GM18507 (cell line): ENCODE results near the gene ENOX1.

Source experiments
- DNase-seq: peaks from one replicate; pipeline ENCODE4 v3.0.0; 2011; ENCODE audit warnings: low read depth; ENCODE audit not compliant: insufficient read length; ENCODE audit errors: extremely low spot score
- FAIRE-seq: peaks from 2 replicates; lab custom pipeline; 2011; peaks lifted over from hg19 to GRCh38; lab: Jason Lieb, UNC

The ENOX1 gene

DNA sequence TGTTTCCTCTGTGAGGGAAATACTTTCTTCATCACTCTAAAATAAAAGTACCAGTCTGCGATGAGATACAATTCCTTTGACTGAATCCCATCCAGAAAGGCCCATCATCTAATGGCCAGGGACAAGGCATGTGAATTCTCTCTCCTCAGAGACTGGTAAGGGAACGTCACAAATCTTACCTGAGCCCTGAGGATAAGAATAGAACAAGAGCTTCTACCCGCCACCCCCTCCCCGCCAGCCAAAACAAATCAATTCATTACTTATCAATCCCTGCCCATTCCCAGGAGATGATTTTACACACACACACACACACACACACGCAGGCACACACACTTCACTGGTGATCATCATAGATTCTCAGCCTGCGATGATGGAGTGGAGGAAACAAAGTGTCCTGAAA is 564.7 kb downstream of the ENOX1 start:
- no peak for DNase-seq
- no peak for FAIRE-seq

DNA sequence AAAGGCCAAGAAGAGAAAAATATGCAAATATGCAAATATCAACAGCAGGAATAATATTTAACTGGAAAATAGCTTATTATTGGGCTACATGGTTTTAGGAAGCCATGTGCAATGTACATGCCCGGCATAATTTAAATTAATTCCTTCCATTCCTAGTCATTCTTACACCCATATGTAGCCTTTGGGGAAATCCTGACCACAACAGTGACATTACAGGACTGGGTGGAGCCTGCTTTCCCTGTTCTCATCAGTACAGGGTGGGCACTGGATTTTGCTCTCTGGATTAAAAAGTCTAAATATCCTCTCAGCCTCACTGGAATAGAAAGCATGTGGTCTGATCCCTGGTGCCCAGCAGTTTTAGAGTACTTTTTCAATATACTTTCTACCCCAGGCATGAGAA is 565.2 kb downstream of the ENOX1 start:
- FAIRE-seq (no peak), DNase-seq (no peak)

DNA sequence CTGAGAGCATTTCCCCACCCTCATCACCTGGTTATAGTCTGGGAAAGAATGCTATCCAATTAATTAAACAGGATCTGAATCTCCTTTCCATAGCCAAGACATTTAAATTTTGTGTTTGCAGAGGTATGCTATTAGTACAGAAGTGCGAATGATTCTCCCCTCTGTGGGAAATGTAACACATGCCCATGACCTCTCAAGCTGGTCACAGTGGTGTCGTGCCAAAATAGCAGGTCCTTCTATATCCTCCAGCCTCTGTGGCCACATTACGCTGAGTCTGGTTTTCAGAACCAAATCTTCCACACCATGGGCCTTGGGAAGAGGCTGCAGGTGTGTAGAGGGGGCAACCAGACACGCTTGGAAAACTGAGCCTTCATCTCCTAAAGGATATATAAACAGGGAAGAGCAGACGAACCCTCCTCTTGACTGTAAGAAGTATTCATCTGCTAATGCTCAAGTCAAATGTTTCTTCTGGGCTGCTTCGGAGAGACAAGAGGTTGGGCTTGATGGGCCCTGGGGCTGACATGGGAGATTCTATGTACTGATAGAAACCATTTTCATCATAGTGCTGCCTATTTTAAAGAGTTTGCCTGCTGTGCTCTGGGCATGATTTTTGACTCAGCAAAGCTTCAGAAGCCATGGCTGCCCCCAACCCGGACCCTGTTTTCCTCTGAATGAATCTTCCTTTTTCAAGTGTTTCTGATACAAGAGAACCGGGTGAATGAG is 565.7 kb downstream of the ENOX1 start:
- FAIRE-seq (no peak), DNase-seq (no peak)

DNA sequence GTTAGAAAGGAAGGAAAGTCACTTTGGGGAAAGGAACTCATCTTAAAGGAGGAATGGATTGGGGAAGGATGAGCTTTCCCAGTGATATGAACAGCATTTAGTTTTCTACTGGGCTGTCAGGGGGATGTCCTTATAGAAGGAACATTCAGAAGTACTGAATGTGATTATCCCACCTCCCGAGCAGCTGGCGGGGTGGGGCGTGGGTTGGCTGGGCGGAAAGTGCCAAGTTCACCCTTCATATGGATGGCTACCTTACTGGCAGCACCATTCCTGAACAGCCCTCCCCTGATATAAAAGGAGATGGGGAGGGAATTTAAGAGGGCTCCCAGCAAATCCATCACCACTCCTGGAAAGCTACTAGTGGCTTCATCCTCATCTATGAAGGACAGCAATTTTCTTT is 572.6 kb downstream of the ENOX1 start:
- FAIRE-seq = no peak

DNA sequence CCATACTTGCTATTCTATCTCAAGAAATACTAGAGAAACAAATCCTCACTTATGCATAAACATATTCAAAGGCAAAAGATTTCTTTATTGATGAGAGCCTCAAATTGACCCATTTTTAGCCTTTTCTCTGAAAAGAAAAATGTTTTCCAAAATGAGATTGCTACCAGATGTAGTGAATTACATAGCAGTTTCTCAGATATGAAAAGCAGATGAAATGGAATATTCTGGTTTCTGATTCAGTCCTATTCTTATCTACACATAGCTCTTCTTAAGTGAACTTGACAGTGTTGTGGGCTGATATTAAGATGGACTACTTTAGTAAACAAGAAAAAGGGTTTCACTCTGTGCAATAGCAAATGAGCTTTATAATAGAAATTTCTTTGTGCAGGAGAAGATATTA is 579.9 kb downstream of the ENOX1 start:
- no peak for FAIRE-seq
- no peak for DNase-seq

More for the DNA sequence above, 572.6 kb downstream of the ENOX1 start:
- no peak for DNase-seq

DNA sequence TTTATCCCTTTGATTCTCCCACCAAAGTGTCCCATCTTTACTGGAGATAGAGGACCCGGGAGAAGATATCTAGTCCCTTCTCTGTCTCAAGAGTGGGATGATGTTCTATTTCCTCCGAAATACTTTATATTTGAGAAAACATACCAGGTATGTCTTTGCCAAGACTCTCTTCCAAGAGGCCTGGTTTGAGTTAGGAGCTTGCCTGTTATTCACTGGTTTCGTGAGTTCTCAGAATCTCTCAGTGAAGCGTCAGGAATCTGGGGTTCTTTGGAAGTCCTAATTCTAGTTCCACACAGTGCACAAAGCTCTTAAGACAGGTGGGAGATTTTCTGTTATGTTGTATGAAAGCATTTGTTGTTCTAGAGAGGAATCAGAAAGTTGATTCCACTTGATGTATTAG is 581.4 kb downstream of the ENOX1 start:
- no peak for FAIRE-seq
- DNase-seq = no peak

DNA sequence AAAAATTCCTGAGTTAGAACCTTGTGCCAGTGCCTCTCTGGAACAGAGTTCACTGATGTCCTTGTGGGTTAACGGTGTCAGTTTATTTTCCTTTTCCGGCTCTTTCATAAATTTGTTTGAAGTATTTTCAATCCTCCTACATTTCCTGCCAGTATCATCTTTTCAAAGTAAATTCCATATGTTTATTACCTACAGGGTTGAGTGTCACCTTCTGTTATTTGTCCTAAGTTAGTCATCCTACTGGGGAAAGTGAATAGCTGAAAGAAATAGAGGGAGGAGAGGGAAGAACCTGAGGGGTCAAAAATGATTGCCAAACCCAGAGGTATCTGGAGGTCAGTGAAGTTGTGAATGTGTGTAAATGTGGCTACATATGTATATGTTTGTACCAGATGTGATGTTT is 582.2 kb downstream of the ENOX1 start:
- FAIRE-seq = no peak

DNA sequence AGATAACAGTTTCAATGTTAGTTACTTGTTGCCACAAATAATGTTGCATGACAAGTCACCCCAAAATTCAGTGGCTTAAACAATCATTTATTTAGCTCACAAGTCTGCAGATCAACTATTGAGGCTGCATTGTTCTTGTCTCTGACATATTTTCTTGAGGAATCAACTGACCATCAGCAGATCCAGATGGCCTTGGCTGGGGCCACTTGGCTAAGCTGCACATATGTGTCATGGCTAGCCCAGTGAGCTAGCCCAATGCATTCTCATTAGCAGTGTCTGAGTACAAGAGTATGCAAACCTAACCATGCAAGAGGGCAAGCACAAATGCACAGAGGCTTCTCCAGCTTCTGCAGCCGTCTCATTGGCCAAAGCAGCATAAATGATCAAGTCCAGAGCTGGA is 583.0 kb downstream of the ENOX1 start:
- FAIRE-seq (no peak), DNase-seq (no peak)

More for the DNA sequence above, 582.2 kb downstream of the ENOX1 start:
- DNase-seq = no peak

DNA sequence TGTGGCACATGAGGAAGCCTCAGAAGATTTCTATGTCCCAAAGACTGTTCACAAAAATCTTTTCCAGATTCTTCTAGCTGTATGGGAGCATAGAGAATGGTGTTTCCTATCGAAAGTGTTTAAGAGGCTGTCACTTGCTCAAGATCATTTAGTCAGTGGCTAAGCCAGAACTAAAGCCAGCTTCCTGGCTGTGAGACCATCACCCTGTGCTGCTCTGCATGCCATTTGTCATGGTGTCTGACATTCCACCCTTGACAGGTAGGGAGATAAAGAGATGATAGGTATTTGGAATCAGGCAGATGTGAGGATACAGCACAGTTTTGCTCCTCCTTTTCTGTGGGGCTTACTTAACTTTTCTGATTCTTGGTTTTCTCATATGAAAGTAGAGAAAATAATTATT is 586.0 kb downstream of the ENOX1 start:
- FAIRE-seq (no peak), DNase-seq (no peak)

DNA sequence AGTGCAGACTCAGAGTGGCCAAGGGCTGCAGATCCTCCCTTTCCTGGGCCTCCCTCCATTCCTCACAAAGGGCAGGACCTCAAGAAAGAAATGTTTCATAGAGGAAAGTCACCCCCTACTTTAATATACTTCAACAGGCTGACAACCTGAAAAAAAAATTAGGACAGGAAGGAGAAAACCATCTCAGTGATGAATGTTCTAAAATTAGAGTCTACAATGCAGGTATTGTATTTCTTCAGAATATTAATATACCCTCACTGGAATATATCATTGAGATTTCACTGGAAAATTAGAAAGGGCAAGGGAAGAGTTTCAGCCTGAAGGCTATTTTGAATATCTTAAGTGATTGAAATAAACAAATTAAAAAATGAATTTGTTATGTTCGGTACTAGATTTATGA is 586.5 kb downstream of the ENOX1 start:
- no peak for FAIRE-seq
- DNase-seq = no peak

DNA sequence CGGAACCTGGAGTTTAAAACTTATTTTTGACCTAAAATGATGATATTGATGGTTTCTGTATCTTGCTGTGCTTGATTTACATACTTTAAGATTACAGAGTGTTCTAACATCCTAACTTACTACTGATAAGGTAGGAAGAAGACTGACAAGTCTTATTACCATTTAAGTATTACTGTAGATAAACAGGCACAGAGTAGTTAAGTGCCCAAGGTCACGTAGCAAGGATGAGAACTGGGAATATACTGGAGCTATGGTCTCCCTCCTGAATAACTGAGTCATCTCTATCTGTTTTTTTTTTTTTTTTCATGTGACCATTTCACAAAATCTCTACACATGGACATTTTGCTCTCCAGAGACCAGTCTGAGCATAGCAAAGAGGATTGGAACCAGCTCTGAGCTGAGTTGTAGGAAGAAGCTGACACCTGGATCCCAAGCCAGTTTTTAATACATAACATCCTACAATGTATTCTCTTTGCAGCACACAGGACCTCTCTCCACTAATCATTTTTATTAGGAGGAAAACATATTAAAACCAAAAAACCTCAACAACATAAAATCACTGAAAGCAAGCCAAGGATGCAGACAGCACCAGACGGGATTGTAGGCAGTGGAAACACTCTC is 589.9 kb downstream of the ENOX1 start:
- no peak for DNase-seq
- no peak for FAIRE-seq

DNA sequence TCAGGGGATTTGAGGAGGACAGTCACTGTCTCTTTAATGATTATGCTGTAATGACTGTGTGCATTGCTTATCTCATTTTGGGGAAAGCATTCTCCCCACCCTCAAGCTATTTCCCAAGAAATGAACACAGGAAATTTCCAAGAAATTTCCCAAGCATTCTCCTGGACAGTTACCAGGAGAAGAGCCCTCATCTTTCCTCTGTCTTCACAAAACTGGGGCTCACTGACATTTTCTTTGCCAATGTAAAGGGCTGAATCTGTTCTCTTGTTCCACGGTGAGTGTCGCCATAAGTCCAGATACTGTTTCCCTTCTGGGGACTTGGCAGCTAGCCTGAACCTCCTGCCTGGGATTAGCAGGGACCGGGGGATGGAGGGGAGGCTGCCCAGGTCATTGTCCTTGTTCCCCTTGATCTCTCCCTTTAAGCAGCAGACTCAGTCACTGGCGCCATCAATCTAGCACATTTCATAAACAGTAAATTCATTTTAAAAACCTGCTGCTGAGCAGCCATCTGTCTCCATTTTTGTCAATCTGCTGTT is 590.6 kb downstream of the ENOX1 start:
- DNase-seq (no peak), FAIRE-seq (no peak)

DNA sequence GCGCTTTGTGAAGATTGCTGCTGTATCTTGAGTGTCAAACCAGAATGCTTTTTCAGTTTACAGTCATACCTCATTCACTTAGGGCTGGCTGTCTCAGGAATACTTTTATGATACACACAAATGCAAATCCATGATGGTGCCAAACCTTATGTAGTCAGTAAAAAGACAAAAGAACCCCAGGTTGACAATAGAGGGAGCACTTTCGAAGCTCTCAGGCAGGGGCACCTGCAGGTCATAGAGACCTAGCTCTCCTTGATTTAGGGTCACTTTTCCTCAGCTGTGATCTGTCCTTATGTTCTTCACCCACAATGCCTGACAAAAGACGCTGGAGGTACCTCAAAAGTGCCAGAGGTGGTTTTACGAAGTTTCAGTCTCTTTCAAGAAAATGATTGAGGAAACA is 591.2 kb downstream of the ENOX1 start:
- DNase-seq = no peak
- no peak for FAIRE-seq

DNA sequence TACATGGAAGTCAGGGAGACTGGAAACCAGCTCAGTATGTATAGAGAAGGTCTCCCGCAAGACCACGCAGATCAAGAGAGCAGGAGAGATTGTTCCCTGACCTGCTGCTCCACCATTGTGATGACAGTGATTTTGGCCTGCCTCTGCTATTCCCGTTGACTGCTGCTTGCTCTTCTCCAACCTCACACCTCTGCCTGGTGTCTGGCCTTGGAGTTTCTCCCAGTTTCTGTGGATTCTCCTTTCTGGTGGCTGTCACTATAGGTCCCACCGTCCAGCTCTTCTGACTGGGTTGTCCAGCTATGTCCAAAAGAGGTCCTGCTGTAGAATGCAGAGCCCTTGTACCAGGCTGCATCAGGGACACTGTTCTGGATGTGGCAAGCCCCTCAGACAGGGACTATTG is 591.7 kb downstream of the ENOX1 start:
- no peak for DNase-seq
- no peak for FAIRE-seq

DNA sequence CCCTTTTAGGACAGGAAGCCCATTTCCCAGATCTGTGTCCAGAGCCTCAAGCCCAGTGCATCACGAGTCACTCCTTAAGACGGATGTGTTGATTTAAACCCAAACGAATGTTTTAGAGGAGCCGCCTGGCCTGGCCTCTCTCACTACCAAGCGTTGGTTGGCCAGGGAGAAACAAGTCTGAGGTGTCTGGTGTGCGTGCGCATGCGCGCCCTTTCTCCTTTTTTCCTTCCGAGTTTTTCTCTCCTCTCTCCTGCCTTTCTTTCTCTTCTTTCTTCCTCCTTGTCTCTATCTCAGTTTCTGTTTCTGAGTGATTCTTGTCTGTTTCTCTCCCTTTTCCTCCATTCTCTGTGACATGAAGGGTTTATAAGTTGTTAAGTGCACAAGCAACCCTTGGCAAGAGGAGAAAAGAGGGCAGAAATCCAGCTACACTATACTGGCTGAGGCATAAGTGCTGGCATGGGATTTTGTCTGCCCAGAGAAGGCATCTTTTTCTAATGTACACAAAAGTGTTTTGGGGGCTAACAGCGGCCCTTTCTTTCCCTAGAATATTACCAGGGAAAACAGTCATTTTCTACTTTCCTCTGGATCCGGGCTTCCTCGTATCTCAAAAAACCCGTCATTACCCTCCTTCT is 592.9 kb downstream of the ENOX1 start:
- FAIRE-seq = no peak
- no peak for DNase-seq

DNA sequence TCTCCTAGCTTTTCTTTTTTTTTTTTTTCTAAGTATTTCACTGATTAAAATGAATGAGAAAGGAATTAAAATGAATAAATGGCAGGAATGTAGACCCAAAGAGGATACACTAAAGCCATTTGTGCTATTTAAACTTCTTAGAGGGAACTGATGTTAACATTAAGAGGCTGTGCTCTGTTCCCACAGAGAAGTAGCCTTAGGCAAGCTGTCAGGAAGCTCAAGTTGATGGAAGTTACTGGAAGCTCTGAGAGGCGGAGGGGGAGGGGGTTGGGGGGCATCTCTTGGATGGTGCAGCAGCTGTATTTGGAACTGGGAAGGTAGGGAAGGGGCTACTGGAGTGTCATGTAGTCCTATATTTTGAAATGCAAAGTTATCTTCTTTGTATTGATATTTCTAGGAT is 595.2 kb downstream of the ENOX1 start:
- DNase-seq (no peak), FAIRE-seq (no peak)

DNA sequence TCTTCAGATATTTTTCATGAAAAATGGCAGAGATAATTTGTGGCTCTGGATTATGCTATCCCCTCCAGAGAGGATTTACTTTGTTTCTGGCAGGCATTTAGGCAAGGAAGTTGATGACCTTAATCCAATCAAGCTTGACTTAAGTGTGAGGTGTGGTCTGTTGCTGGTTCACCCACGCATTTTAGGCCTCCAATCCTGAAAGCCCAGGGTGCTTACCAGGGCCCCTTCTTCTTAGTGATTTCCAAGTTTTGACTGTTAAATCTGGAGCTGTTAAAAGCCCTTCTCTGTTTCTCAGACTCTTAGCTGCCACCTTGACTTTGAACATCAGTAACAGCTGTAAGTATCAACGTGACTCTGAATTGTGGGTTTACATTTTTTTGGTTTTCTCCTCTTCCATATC is 601.5 kb downstream of the ENOX1 start:
- DNase-seq (no peak), FAIRE-seq (peak; percentile 24)

DNA sequence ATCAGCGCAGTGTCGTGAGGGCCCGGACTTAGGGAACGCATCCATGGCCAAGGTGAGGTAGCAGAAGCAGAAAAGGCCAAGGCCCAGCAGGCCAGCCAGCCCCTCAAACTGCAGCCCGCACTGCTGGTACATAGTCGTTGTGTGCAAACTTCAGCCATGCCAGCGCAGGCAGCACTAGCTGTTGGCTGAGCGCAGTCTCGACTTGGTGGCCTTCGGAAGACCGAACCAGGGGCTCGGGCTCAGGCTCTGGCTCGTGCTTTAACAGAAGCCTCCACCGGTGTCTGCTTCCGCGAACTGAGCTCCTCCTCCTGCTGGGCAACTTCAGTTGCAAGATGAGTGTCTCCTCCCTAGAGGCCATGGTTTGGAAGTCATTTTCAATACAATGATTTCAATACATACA is 605.9 kb downstream of the ENOX1 start:
- FAIRE-seq (no peak), DNase-seq (no peak)

DNA sequence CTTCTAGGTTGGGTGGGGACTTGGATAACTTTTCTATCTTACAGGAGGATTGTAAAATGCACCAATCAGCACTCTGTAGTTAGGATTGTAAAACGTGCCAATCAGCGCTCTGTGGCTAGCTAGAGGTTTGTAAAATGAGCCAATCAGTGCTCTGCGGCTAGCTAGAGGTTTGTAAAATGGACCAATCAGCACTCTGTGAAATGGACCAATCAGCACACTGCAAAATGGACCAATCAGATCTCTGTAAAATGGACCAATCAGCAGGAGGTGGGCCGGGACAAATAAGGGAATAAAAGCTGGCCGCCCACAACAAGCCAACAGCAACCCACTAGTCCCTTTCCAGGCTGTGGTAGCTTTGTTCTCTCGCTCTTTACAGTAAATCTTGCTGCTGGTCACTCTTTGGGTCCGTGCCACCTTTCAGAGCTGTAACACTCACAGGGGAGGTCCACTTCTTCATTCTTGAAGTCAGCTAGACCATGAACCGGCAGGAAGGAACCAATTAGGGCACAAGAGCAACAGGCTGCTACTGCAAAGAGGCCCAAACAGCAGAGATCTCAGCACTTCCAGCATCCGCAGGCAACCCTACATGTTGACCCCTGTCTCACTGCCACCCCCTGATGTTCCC is 606.6 kb downstream of the ENOX1 start:
- DNase-seq (no peak), FAIRE-seq (no peak)

DNA sequence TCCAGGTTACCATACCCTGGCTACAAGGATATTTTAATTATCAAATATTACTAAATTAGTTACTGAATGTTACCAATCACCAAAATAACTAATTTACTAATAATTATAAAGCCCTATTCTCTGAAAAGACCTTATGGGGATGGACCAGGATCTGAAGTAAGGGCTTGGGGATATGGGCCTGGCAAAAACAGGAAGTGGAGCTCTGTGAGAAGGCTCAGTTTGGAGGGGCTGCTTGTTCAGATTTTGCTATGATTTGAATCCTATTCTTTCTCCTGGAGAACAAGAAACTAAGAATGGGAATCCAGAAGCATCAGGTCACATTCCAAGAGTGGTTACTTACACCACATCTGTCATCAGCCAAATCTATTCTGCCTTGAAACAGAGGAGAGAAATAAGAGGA is 615.3 kb downstream of the ENOX1 start:
- no peak for FAIRE-seq
- no peak for DNase-seq
